SK-N-MC (cell line): Measurements from ENCODE around the gene C3orf85.

ENCODE experiments used
- DNase-seq: peaks from one replicate; pipeline ENCODE4 v3.0.0-alpha.2; 2011; ENCODE audit warnings: low read depth, low spot score
- H3K27ac ChIP-seq: fragments of 200-600 bp; sonication (generic); 2 replicates; pipeline ENCODE4 v1.5.1; 2016; ENCODE audit warnings: mixed run types
- H3K36me3 ChIP-seq: fragments of 200-600 bp; sonication (generic); 2 replicates; pipeline ENCODE4 v1.6.1; 2017; ENCODE audit warnings: antibody characterized with exemption, low read length, mixed read lengths; ENCODE audit not compliant: insufficient read depth
- H3K4me3 ChIP-seq: fragments of 200-600 bp; sonication (generic); 2 replicates; pipeline ENCODE4 v1.5.1; 2016
- H3K9ac ChIP-seq: fragments of 200-600 bp; sonication (generic); 2 replicates; pipeline ENCODE4 v1.8.0; 2017; ENCODE audit warnings: mixed run types, mixed read lengths; ENCODE audit not compliant: insufficient read length
- H3K9me3 ChIP-seq: fragments of 200-600 bp; sonication (generic); 2 replicates; pipeline ENCODE4 v1.6.1; 2017; ENCODE audit warnings: low read depth, mild to moderate bottlenecking, antibody characterized with exemption, low read length, moderate library complexity, mixed read lengths
- EZH2 ChIP-seq: fragments of 200-600 bp; sonication (generic); IDR thresholded peaks from one replicate; pipeline ENCODE4 v1.6.1; 2017; ENCODE audit warnings: antibody characterized with exemption
- FOXP2 ChIP-seq: optimal IDR thresholded peaks from 2 replicates; pipeline ENCODE3; 2011; ENCODE audit warnings: mild to moderate bottlenecking, moderate library complexity; ENCODE audit not compliant: insufficient read depth; ENCODE audit errors: extremely low read length, control extremely low read depth
- POLR2AphosphoS5 ChIP-seq: IDR thresholded peaks from 2 replicates; pipeline ENCODE4 v1.6.1; 2012; ENCODE audit warnings: mild to moderate bottlenecking, low read depth, low read length, borderline replicate concordance

The C3orf85 gene

GRCh38 chr3:109114746-109115145, 21.8 kb upstream of the C3orf85 start:
- H3K9me3 ChIP-seq: no peaks in the 10 kb centered on the region
- no peak for DNase-seq
- H3K9ac ChIP-seq: no peak overlapping the region
- no peak for TF ChIP-seq POLR2AphosphoS5
- TF ChIP-seq EZH2: no peak
- TF ChIP-seq FOXP2: no peak
- no peak overlapping the region for H3K4me3 ChIP-seq
- no peak overlapping the region for H3K27ac ChIP-seq
- H3K36me3 ChIP-seq: no peaks in the 10 kb centered on the region

DNA sequence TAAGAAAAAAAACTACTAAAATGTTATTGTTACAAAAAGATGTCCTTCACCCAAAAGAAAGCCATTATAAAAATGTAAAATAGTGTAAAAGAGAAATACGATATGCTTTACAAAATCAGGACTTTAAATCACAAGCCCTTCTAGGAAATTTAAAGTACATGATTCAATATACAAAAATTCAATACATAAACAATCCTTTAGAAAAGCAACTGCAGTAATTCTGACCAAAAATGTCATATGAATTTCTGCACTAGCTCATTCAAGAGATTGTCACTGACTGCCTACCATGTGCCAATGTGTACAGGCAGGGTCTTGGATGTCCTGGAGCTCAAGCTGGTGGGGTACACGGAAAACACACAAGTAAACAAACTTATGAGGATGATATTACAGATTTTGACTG, 21.1 kb upstream of the C3orf85 start:
- Histone ChIP-seq H3K9me3 (no peaks in the 10 kb centered on the region), H3K36me3 (no peaks in the 10 kb centered on the region), H3K27ac (no peak overlapping the region), H3K4me3 (no peak overlapping the region), H3K9ac (no peak overlapping the region)
- no peak for TF ChIP-seq POLR2AphosphoS5
- TF ChIP-seq FOXP2: no peak
- TF ChIP-seq EZH2: no peak
- DNase-seq: no peak

DNA sequence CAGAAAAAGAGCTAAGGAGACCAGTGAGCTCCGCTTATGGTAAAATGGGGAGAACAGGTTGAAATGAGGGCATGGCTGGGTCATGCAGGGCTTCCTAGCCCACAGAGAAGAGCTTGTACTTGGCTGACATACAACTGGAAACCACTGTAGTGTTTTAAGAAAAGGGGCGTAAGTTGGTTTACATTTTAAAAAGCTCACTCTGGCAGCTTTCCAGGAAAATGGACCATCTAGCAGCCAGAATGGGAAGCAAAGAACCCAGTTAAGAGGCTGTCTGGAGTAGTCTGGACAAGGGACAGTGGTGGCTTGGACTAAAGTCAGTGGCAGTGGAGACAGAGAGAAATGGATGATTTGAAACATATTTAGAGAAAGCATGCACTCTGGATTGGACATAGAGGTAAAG, 20.5 kb upstream of the C3orf85 start:
- H3K9ac ChIP-seq: no peak overlapping the region
- no peak for TF ChIP-seq EZH2
- no peak for TF ChIP-seq POLR2AphosphoS5
- TF ChIP-seq FOXP2: no peak
- H3K36me3 ChIP-seq: no peaks in the 10 kb centered on the region

DNA sequence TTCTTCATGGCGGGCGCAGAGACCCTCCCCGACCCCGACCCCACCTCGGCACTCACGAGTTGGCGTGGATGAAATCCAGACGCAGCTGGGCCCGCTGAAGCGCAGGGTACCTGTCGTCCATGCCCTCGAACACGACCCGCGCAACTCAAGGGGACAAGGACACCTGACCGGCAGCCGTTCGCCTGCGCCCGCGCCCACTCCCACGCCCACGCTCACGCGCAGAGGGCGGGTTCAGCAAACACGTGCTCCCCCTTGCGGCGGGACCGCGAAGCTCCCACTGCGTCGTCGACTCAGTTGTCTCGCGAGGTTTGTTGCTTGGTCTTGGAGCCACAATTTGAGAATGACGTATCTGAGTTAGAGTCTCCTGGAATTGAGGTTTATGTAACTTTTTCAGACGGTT, 18.6 kb upstream of the C3orf85 start, which contains the start of gene MORC1:
Gene MORC1 (minus strand): TSS at position 196 of the 400 bp plus-strand sequence. CDS start 75 bp downstream, at position 121.
- H3K9ac ChIP-seq: no peak within 1 kb of the TSS
- H3K27ac ChIP-seq: no peak within 1 kb of the TSS
- no peaks in the 10 kb centered on the region for H3K36me3 ChIP-seq
- DNase-seq: no peak
- H3K9me3 ChIP-seq: no peaks in the 10 kb centered on the region
- no peak within 1 kb of the TSS for H3K4me3 ChIP-seq
- no peak for TF ChIP-seq EZH2
- no peak for TF ChIP-seq POLR2AphosphoS5
- TF ChIP-seq FOXP2: no peak

More for the DNA sequence above, 20.5 kb upstream of the C3orf85 start:
- H3K4me3 ChIP-seq: no peak overlapping the region
- H3K27ac ChIP-seq: no peak overlapping the region
- no peaks in the 10 kb centered on the region for H3K9me3 ChIP-seq
- DNase-seq: no peak

DNA sequence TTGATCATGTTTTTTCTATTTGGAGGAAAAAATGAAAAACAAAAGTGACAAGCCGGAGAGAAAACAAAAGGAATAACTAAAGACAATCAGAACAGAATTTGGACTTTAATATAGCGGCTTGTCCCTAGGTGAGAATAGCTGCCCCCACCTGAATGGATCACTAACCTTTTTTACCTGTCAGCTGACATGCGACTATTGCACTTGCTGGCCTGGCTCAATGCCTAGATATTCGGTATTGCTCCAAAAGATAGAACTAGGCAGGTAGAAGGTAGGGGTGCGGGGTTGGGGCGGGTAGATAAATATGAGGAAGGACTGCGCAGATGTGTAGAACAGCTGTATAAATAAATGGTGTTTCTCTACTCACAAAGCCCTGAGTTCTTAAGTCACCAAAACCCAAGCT, 17.9 kb upstream of the C3orf85 start:
- Histone ChIP-seq H3K36me3 (no peaks in the 10 kb centered on the region), H3K27ac (no peak overlapping the region), H3K9ac (no peak overlapping the region), H3K9me3 (no peaks in the 10 kb centered on the region), H3K4me3 (no peak overlapping the region)
- no peak for DNase-seq
- TF ChIP-seq POLR2AphosphoS5 (no peak), FOXP2 (no peak), EZH2 (no peak)

DNA sequence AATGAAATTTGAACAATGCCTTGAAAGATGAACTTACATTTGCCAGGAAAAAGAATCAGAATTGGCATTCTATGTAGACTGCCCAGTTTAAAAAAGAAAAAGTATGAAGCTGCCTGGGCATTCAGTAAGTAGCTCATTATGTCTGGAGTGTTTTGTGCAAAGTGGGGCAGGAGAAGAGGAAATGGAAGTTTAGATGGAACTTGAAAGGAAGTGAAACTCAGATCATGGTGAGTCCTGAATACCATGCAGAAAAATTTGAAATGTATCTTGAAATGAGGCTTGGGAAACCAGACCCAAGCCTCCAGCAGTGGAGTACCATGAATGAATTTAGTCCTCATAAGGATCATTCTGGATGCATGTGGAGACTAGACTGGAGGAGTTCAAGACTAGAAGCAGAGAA, 13.8 kb upstream of the C3orf85 start:
- no peaks in the 10 kb centered on the region for H3K36me3 ChIP-seq
- TF ChIP-seq FOXP2 (no peak), EZH2 (no peak), POLR2AphosphoS5 (no peak)
- H3K4me3 ChIP-seq: no peak overlapping the region
- no peak overlapping the region for H3K9ac ChIP-seq
- H3K9me3 ChIP-seq: no peaks in the 10 kb centered on the region
- no peak overlapping the region for H3K27ac ChIP-seq
- DNase-seq: no peak

DNA sequence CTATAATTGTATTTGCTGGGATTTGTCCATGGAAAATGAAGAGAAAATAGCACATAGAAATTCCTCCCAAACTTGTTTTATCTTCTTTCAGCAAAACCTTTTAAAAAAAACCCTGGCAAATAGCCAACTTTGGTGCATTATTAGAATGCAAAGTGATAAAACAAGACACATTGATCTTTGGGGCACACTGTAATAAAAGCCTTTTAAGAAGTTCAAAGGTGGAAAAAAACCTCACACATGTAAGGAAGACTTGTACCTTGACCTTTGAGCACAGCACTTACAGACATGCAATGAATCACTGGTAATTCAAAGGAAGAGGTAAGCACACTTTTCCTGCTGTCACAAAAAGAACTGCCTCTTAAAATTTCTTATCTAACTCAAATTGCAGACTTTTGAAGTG, 10.6 kb upstream of the C3orf85 start:
- H3K36me3 ChIP-seq: no peaks in the 10 kb centered on the region
- H3K4me3 ChIP-seq: no peak overlapping the region
- no peak for TF ChIP-seq EZH2
- no peak for TF ChIP-seq POLR2AphosphoS5
- no peak for TF ChIP-seq FOXP2
- H3K27ac ChIP-seq: no peak overlapping the region
- H3K9me3 ChIP-seq: no peaks in the 10 kb centered on the region
- DNase-seq: no peak
- no peak overlapping the region for H3K9ac ChIP-seq

DNA sequence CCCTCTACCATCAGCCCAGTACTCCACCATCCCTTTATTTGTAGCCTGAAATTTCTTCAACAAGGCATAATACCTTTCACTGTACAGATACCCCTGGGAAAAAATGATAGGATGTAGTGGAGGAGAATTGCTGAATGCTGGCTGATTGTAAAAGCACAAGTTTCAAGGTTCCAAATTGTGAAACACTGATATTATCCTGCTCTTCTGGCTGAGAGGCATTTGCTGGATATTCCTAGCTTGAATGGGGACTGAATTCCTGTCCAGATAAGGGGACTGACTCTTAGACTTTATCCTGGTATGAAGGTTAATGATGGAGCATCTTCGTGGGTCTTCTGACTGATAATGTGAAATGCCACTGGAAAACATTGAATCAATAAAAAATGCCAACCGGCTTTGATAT, 9.0 kb upstream of the C3orf85 start:
- Histone ChIP-seq H3K36me3 (no peaks in the 10 kb centered on the region), H3K9me3 (no peaks in the 10 kb centered on the region), H3K27ac (no peak overlapping the region), H3K4me3 (no peak overlapping the region), H3K9ac (no peak overlapping the region)
- DNase-seq: no peak
- TF ChIP-seq POLR2AphosphoS5 (no peak), FOXP2 (no peak), EZH2 (no peak)

DNA sequence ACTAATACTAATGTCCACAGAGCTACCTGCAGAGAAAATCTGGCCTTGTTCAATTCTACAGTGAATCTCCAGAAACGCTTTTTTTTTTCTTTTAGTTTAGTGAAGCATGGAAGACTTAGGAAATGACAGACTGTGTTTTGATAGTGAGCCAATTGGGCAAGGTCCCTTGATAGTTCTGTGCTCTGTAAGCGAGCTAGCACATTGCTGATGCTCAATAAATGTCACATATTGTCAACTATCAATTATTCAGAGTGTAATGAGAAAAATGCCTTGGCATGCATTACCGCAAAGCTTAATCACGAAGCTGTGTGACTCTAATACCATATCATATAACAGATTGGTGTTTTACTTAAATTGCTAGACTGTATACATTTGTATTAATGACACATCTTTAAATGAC, 5.2 kb upstream of the C3orf85 start:
- H3K9me3 ChIP-seq: no peaks in the 10 kb centered on the region
- H3K27ac ChIP-seq: no peak overlapping the region
- TF ChIP-seq FOXP2 (no peak), POLR2AphosphoS5 (no peak)
- no peak overlapping the region for H3K4me3 ChIP-seq
- no peaks in the 10 kb centered on the region for H3K36me3 ChIP-seq
- no peak for DNase-seq
- H3K9ac ChIP-seq: no peak overlapping the region
